WTC11 (cell line): Measurements from ENCODE around the gene FSTL4. TPM values are rescaled to one million over a fixed set of nuclear protein-coding genes. Genes with fewer than 3 reads are reported as not detected.

Experiments used
- ATAC-seq: fragments of 200-7000 bp; cut with Tn5 transposase; 2 replicates; pipeline ENCODE4 v1.10.0; 2021; ENCODE audit warnings: mild to moderate bottlenecking, moderate library complexity
- CTCF ChIA-PET: fragments of 300-600 bp; sonication (Branson Sonifier 250); formaldehyde crosslinking; loops from one replicate; lab custom pipeline; 2021; ENCODE audit warnings: antibody characterized with exemption; lab: Charles Lee
- POLR2A ChIA-PET: fragments of 350-600 bp; sonication (Branson Sonifier 250); formaldehyde crosslinking; loops from one replicate; lab custom pipeline; 2021; ENCODE audit warnings: antibody characterized with exemption; lab: Charles Lee
- DNase-seq: peaks from one replicate; pipeline ENCODE4 v3.0.0; 2021; ENCODE audit warnings: low spot score
- H3K27ac Mint-ChIP-seq: 2 replicates; pipeline ENCODE4 v1.8.0; 2021; ENCODE audit warnings: mixed read lengths
- H3K27me3 Mint-ChIP-seq: 2 replicates; pipeline ENCODE4 v1.8.0; 2021; ENCODE audit warnings: low read depth, mild to moderate bottlenecking, moderate library complexity, mixed read lengths
- H3K36me3 Mint-ChIP-seq: 2 replicates; pipeline ENCODE4 v1.8.0; 2021; ENCODE audit warnings: mixed read lengths
- H3K4me1 Mint-ChIP-seq: 2 replicates; pipeline ENCODE4 v1.8.0; 2022; ENCODE audit warnings: mixed read lengths
- H3K4me3 Mint-ChIP-seq: 2 replicates; pipeline ENCODE4 v1.8.0; 2021; ENCODE audit warnings: mild to moderate bottlenecking, moderate library complexity, mixed read lengths
- H3K9me3 Mint-ChIP-seq: 2 replicates; pipeline ENCODE4 v1.8.0; 2021; ENCODE audit warnings: mixed read lengths
- AFF4 ChIP-seq: sonication (generic); formaldehyde crosslinking; IDR thresholded peaks from 2 replicates; pipeline ENCODE4 v1.8.1; 2023; ENCODE audit warnings: mild to moderate bottlenecking, missing genetic modification reagents, borderline replicate concordance
- E2F4 ChIP-seq: sonication (generic); formaldehyde crosslinking; IDR thresholded peaks from 2 replicates; pipeline ENCODE4 v1.8.1; 2022; ENCODE audit warnings: low read depth, mild to moderate bottlenecking, moderate library complexity, missing genetic modification reagents, borderline replicate concordance
- ESRRA ChIP-seq: sonication (generic); formaldehyde crosslinking; IDR thresholded peaks from 2 replicates; pipeline ENCODE4 v1.8.1; 2022; ENCODE audit warnings: mild to moderate bottlenecking, missing genetic modification reagents, borderline replicate concordance
- ETV6 ChIP-seq: sonication (generic); formaldehyde crosslinking; IDR thresholded peaks from 2 replicates; pipeline ENCODE4 v1.8.1; 2022; ENCODE audit warnings: mild to moderate bottlenecking, missing genetic modification reagents
- GTF2I ChIP-seq: fragments of 250-450 bp; sonication (Bioruptor Pico); conservative IDR thresholded peaks from 2 replicates; pipeline ENCODE4 v1.4.0; 2021; ENCODE audit warnings: mild to moderate bottlenecking
- HMGA2 ChIP-seq: fragments of 250-450 bp; sonication (Bioruptor Pico); IDR thresholded peaks from 2 replicates; pipeline ENCODE4 v1.4.0; 2021; ENCODE audit warnings: mild to moderate bottlenecking, moderate library complexity
- KAT7 ChIP-seq: sonication (generic); formaldehyde crosslinking; IDR thresholded peaks from 2 replicates; pipeline ENCODE4 v1.8.1; 2023; ENCODE audit warnings: missing genetic modification reagents, mild to moderate bottlenecking, borderline replicate concordance
- PRDM15 ChIP-seq: sonication (generic); formaldehyde crosslinking; IDR thresholded peaks from 2 replicates; pipeline ENCODE4 v1.8.0; 2022; ENCODE audit warnings: missing genetic modification reagents
- RORB ChIP-seq: fragments of 250-450 bp; sonication (Bioruptor Pico); IDR thresholded peaks from 2 replicates; pipeline ENCODE4 v1.9.0; 2021; ENCODE audit warnings: mild to moderate bottlenecking
- SMAD3 ChIP-seq: sonication (generic); formaldehyde crosslinking; IDR thresholded peaks from 2 replicates; pipeline ENCODE4 v1.8.0; 2022; ENCODE audit warnings: missing genetic modification reagents, mild to moderate bottlenecking, borderline replicate concordance
- TEAD1 ChIP-seq: sonication (generic); formaldehyde crosslinking; IDR thresholded peaks from 2 replicates; pipeline ENCODE4 v1.8.0; 2022; ENCODE audit warnings: mild to moderate bottlenecking, missing genetic modification reagents
- ZNF396 ChIP-seq: fragments of 250-450 bp; sonication (Bioruptor Pico); IDR thresholded peaks from 2 replicates; pipeline ENCODE4 v1.8.0; 2021; ENCODE audit warnings: mild to moderate bottlenecking, moderate library complexity, borderline replicate concordance
- total RNA-seq: library from RNA; stranded (reverse); gene quantifications from 3 replicates; pipeline ENCODE4 v1.2.3, GENCODE V29; 2021
- TF ChIP-seq, protein P1 (sequence below): sonication (generic); formaldehyde crosslinking; IDR thresholded peaks from 2 replicates; pipeline ENCODE4 v1.8.1; 2023; ENCODE audit warnings: mild to moderate bottlenecking, missing genetic modification reagents, moderate library complexity
- TF ChIP-seq, protein P2 (sequence below): sonication (generic); formaldehyde crosslinking; IDR thresholded peaks from 2 replicates; pipeline ENCODE4 v1.8.0; 2023; ENCODE audit warnings: missing genetic modification reagents, mild to moderate bottlenecking, borderline replicate concordance
- TF ChIP-seq, protein P3 (sequence below): sonication (generic); formaldehyde crosslinking; IDR thresholded peaks from 2 replicates; pipeline ENCODE4 v1.8.0; 2023; ENCODE audit warnings: missing genetic modification reagents
- TF ChIP-seq, protein P4 (sequence below): sonication (generic); formaldehyde crosslinking; IDR thresholded peaks from 2 replicates; pipeline ENCODE4 v1.8.1; 2023; ENCODE audit warnings: mild to moderate bottlenecking, missing genetic modification reagents, moderate library complexity

FSTL4 gene
- total RNA-seq, 1 experiment from 2014 or later, result 6.1 TPM

- Mint-ChIP-seq H3K27me3 (no peaks in the 10 kb centered on the region), H3K36me3 (no peaks in the 10 kb centered on the region), H3K9me3 (peaks cover 4% of the 10 kb centered on the region; the same call in 1 of the 2 replicates), H3K27ac (no peak overlapping the region), H3K4me1 (no peaks in the 10 kb centered on the region), H3K4me3 (no peak overlapping the region)
- DNase-seq, result no peak
- TF ChIP-seq E2F4 (CRISPR knock-in tag), result no peak
- TF ChIP-seq HMGA2 (CRISPR knock-in tag), result no peak
- TF ChIP-seq TEAD1, result no peak
- TF ChIP-seq SMAD3 (CRISPR knock-in tag), result no peak
- no peak for ATAC-seq
- ChIA-PET CTCF (no interaction called here), POLR2A (no interaction called here)
Measured at GRCh38 chr5:133653760-133654049, 41.4 kb upstream of the FSTL4 start.

GRCh38 chr5:133652951-133653759, 40.8 kb upstream of the FSTL4 start:
- no peaks in the 10 kb centered on the region for H3K36me3 Mint-ChIP-seq
- H3K27me3 Mint-ChIP-seq, result no peaks in the 10 kb centered on the region
- no peak overlapping the region for H3K27ac Mint-ChIP-seq
- peaks cover 4% of the 10 kb centered on the region; the same call in 1 of the 2 replicates for H3K9me3 Mint-ChIP-seq
- H3K4me1 Mint-ChIP-seq, result no peaks in the 10 kb centered on the region
- ChIA-PET POLR2A (no interaction called here), CTCF (no interaction called here)
- no peak overlapping the region for H3K4me3 Mint-ChIP-seq
- ATAC-seq (peak; percentile 32; the same call in 1 of the 2 replicates), DNase-seq (no peak)
- TF ChIP-seq, protein P1, sequence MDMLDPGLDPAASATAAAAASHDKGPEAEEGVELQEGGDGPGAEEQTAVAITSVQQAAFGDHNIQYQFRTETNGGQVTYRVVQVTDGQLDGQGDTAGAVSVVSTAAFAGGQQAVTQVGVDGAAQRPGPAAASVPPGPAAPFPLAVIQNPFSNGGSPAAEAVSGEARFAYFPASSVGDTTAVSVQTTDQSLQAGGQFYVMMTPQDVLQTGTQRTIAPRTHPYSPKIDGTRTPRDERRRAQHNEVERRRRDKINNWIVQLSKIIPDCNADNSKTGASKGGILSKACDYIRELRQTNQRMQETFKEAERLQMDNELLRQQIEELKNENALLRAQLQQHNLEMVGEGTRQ, result no peak
- TF ChIP-seq ESRRA, result no peak
- no peak for TF ChIP-seq KAT7 (CRISPR knock-in tag)
- TF ChIP-seq RORB (CRISPR knock-in tag), result no peak
- TF ChIP-seq, protein P2, sequence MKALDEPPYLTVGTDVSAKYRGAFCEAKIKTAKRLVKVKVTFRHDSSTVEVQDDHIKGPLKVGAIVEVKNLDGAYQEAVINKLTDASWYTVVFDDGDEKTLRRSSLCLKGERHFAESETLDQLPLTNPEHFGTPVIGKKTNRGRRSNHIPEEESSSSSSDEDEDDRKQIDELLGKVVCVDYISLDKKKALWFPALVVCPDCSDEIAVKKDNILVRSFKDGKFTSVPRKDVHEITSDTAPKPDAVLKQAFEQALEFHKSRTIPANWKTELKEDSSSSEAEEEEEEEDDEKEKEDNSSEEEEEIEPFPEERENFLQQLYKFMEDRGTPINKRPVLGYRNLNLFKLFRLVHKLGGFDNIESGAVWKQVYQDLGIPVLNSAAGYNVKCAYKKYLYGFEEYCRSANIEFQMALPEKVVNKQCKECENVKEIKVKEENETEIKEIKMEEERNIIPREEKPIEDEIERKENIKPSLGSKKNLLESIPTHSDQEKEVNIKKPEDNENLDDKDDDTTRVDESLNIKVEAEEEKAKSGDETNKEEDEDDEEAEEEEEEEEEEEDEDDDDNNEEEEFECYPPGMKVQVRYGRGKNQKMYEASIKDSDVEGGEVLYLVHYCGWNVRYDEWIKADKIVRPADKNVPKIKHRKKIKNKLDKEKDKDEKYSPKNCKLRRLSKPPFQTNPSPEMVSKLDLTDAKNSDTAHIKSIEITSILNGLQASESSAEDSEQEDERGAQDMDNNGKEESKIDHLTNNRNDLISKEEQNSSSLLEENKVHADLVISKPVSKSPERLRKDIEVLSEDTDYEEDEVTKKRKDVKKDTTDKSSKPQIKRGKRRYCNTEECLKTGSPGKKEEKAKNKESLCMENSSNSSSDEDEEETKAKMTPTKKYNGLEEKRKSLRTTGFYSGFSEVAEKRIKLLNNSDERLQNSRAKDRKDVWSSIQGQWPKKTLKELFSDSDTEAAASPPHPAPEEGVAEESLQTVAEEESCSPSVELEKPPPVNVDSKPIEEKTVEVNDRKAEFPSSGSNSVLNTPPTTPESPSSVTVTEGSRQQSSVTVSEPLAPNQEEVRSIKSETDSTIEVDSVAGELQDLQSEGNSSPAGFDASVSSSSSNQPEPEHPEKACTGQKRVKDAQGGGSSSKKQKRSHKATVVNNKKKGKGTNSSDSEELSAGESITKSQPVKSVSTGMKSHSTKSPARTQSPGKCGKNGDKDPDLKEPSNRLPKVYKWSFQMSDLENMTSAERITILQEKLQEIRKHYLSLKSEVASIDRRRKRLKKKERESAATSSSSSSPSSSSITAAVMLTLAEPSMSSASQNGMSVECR (CRISPR knock-in tag), result no peak
- no peak for TF ChIP-seq ZNF396 (CRISPR knock-in tag)
- no peak for TF ChIP-seq HMGA2 (CRISPR knock-in tag)
- TF ChIP-seq AFF4, result no peak
- no peak for TF ChIP-seq GTF2I (CRISPR knock-in tag)
- TF ChIP-seq ETV6, result no peak
- TF ChIP-seq, protein P3, sequence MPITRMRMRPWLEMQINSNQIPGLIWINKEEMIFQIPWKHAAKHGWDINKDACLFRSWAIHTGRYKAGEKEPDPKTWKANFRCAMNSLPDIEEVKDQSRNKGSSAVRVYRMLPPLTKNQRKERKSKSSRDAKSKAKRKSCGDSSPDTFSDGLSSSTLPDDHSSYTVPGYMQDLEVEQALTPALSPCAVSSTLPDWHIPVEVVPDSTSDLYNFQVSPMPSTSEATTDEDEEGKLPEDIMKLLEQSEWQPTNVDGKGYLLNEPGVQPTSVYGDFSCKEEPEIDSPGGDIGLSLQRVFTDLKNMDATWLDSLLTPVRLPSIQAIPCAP (CRISPR knock-in tag), result no peak
- TF ChIP-seq, protein P4, sequence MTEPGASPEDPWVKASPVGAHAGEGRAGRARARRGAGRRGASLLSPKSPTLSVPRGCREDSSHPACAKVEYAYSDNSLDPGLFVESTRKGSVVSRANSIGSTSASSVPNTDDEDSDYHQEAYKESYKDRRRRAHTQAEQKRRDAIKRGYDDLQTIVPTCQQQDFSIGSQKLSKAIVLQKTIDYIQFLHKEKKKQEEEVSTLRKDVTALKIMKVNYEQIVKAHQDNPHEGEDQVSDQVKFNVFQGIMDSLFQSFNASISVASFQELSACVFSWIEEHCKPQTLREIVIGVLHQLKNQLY, result no peak
- TF ChIP-seq PRDM15 (CRISPR knock-in tag), result no peak
